HG02642 (cell line): Measurements from ENCODE around the gene SLC35F3.
A peak's percentile ranks its signal among the peaks of the same experiment; 100 is the strongest.

Source experiments
- ATAC-seq: cut with Tn5 transposase; IDR thresholded peaks from one replicate; pipeline ENCODE4 v1.9.1; 2021; ENCODE audit warnings: mild to moderate bottlenecking; ENCODE audit not compliant: unreplicated experiment, poor library complexity

SLC35F3 gene

DNA sequence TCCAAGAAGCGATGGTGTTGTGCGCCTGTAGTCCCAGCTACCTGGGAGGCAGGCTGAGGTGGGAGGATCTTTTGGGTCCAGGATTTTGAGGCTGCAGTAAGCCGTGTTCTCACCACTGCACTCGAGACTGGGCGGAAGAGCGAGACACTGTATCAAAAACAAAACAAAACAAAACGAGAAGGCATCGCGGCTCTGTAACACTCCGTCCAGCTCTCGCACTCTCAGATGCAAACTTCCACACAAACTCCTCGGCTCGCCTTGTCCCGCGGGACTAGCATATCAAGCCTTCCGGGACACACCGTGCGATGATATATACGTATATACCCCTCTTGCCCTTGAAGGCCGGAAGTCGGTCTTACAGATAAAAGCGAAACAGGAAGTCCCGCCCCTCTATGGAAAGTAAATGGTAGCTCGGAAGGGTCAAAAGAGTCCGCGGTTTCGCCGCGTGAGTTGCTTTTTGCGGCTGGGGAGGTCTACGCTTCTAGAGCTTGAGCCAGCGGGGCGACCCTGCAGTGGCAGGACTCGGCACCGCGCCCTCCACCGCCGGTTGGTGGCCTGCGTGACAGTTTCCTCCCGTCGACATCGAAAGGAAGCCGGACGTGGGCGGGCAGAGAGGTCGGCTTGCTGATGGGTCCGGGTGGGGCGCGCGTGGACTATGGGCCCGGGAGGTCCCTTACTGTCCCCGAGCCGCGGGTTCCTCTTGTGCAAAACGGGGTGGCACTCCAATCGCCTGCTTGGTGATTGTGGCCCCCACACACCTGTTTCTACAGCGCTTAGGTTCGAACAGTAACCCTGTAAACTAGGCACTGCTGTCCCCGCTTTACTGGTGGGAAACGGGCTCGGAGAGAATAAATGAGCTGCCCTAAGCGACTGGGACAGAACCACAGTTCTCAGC lies 468.8 kb downstream of the SLC35F3 start, which contains the start of gene COA6:
Gene COA6, plus strand, starts transcription at position 393 of the 895 bp plus-strand sequence. Its CDS starts 11 bp downstream, at position 404.
- peak; percentile 93 for ATAC-seq

DNA sequence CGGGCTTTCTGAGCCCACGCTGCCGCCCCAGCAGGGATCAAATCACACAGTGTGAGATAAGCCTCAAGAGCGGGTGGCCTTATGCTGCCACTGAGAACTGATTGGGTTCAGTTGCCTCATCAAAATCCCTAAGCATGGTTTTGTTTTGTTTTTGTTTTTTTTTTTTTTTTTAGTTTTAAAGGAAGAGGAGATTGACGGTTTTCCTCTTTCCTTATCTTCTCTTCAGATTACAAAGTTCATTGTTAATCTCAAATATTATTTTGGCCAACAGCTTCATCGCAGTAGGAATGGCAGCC lies 469.4 kb downstream of the SLC35F3 start:
- peak; percentile 24 for ATAC-seq
